Peyer's patch (tissue), 4 donors: ENCODE measurements around the gene ACP4.

Source experiments
- CTCF ChIP-seq, 6 experiments: fragments of 450-650 bp in 4 of 6; fragments of 200-600 bp in 2 of 6; sonication (generic) in 1 of 6; IDR thresholded peaks; one replicate each; pipeline ENCODE4 v1.5.1; 2017 to 2019; ENCODE audit warnings: antibody characterized with exemption in 6 of 6, mild to moderate bottlenecking in 3 of 6, moderate library complexity in 1 of 6
- POLR2A ChIP-seq, 2 donors: fragments of 450-650 bp; IDR thresholded peaks; one replicate each; pipeline ENCODE4 v1.5.1; 2017; ENCODE audit warnings: antibody characterized with exemption in 2 of 2, mild to moderate bottlenecking in 2 of 2, moderate library complexity in 2 of 2

GRCh38 chr19:50776131-50776530 lies 14.1 kb upstream of the ACP4 start:
- TF ChIP-seq CTCF (IDR thresholded peaks at IDR 0.05): no peak
- no peak for TF ChIP-seq POLR2A (IDR thresholded peaks at IDR 0.05)
